CD4-positive, alpha-beta T cell treated with Interleukin-6 at 100 ng/mL for 8 hours (primary cell): ENCODE measurements around the gene KCTD6.

Experiments used
- DNase-seq: peaks from one replicate; pipeline ENCODE4 v3.0.0-alpha.2; 2020; ENCODE audit warnings: mixed read lengths, low spot score

The KCTD6 gene

DNA sequence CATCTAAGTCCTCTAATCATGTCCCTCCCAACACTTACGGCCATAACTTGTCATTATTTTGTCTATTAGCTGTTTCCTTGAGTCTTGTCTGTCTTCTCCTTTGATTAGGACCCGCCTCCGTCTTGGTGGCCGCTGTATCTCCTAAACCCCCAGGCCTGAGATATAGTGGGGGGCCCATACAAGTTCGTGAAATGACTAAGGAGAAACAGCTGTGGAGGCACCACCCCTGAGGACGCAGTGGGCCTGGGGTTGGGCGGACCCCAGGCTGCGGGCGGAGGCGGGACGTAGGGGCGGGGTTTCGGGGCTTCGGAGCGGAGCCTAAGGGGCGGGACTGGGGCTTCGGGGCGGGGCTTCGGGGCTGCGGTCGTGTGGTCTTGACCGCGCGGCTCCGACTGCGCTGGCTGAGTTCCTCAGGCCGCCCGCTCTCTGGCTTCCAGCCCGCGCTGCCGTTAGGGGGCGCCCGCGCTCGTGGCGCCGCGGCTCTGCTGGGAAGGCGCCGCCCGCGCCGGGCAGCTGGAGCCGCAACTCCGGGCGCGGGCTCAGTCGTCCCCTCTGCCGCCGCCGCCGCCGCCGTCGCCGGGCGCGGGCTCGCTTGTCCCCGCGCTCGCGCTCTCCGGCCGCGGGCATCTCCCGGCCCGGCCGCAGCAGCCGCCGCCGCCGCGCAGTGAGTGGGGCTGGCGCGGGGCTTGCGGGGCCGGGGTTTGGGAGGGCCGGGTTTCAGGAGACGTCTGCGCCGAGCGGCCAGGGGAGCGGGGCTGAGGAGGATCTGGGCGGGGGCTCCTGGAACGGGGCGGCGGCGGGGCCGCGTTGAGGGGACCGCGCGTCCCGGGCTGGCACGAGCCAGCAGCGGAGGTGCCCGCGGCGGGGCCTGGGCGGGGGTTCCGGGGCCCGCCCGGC is at the start of gene KCTD6:
KCTD6 (plus strand) TSS at position 591 of the 897 bp plus-strand sequence. CDS start 6,660 bp downstream, outside the sequence.
- peak; percentile 88 for DNase-seq

DNA sequence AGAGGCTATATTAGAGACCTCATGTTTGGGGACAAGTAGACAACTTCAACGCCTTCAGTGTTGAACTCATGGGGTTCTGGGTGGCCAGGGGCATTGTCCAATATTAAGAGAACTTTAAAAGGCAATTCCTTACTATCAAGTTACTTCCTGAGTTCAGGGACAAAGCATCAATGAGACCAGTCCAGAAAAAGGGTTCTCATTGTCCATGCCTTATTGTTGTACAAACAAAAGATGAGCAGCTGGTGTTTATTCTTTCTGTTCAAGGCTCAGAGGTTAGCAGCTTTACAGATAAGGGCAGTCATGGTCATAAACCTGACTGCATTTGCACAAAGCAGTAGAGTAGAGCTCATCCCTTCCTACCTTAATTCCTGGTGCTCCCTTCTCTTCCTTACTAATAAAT is 39.7 kb upstream of the KCTD6 start:
- no peak for DNase-seq

DNA sequence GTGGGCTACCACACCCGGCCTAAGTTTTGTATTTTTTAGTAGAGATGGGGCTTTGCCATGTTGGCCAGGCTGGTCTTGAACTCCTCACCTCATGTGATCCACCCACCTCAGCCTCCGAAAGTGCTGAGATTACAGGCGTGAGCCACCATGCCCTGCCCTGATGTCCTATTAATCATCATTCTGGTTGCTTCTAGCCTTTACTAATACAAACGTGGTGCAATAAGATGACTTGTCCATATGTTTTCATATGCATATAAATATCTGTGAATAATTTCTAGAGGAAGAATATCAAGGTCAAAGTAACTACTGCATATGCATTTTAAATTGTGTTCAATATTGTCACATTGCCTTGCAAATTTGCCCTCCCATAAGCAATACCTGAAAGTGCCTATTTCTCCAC is 32.7 kb upstream of the KCTD6 start:
- no peak for DNase-seq

DNA sequence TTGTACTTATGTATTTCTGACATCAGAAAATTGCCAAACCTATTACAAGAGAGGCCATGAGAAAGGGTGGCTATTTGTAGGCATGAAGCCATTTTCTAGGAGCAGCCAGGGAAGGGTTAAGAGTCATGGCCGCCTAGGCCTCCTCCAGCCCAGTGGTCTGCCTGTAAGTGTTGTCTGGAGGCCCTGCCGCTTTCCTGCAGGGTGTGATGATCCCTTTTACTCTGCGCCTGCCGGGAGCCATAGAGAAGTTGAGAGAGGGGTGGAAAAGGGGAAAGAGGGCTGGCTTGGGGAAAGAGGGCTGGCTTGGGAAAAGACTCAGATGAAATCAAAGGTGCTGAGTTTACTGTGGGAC is 29.1 kb upstream of the KCTD6 start:
- no peak for DNase-seq

DNA sequence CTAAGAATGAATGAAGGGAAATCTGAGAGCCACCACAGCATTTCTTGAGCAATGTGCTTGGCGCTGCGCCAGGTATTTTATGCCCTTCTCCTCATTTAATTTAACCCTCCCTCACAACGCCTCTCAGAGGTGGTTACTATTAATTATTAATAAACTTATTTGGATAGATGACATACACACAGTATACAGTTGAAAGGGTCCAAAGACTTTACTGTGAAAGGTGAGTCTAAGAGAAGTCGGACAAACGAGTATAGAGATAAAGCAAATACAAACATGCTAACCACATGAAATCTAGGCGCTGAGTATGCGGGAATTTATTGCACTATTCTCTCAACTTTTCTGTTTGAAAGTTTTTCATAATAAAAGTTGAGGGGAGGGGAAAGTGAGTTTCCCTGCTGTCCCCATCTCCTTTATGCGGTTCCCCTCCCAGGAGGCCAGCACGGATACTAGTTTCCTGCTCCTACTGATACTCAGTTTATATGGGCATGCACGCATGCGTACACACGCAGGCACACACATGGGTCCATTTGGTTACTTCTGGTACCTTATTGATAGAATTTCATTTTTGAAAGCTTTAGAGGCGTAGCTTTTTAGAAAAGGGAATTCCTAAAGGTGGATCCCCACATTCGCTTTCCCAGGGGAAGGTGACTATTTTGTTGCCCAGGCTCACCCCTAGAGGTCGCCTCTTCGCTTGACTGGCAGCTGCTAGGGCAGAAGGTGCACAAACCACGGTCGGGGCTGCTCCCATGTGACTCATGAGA is 28.5 kb upstream of the KCTD6 start:
- DNase-seq, result peak; percentile 77

DNA sequence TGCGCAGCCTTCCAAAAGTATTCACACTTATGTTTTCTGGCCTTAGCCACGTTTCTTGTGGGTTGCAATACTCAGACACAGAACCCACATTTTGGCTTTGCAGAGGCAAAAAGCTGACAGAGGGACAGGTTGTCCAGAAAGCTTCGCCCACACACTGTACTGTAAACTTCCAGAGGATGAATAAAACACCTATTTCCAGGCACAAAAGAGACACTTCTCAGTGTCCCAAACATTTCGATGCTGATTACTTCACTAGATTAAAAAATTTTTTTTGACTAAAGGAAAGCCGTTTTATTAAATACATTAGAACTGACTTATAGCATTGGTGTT is 28.0 kb upstream of the KCTD6 start:
- no peak for DNase-seq

DNA sequence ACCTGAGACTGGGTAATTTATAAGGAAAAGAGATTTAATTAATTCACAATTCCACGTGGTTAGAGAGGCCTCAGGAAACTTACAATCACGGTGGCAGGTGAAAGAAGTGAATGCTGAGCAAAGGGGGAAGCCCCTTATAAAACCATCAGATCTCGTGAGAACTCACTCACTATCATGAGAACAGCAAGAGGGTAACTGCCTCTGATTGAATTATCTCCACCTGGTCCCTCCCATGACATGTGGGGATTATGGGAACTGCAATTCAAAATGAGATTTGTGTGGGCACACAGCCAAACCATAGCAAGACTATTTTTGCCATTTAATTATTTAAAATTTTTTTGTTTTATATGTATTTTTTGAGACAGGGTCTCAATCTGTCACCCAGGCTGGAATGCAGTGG is 27.0 kb upstream of the KCTD6 start:
- no peak for DNase-seq

DNA sequence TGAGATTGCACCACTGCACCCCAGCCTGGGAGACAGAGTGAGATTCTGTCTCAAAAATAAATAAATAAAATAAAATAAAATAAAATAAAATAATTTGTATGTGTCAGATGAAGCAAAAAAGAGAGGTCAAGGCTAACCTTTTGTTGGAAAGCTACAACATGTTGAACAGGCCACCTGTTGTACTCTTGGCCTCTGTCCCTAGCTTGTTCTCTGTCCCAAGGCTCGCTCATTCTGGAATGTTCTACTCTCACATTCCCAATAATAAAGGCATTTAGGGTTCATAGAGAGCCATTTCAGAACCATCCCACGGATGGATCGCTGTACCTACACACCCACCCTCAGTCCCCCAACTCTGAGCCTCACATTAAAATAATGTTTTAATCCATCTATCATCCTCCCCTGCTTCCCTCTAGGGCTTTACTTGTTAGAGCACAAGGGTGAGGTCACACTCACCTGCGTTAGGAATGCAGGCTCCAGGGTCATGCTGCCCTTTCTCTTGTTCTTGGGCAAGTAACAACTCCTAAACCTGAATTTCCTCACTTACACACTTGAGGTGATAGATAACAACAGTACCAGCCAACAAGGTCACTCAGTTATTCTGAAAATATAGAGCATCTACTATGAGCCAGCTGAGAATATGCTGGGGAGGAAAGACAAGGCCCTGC is 24.9 kb upstream of the KCTD6 start:
- no peak for DNase-seq

DNA sequence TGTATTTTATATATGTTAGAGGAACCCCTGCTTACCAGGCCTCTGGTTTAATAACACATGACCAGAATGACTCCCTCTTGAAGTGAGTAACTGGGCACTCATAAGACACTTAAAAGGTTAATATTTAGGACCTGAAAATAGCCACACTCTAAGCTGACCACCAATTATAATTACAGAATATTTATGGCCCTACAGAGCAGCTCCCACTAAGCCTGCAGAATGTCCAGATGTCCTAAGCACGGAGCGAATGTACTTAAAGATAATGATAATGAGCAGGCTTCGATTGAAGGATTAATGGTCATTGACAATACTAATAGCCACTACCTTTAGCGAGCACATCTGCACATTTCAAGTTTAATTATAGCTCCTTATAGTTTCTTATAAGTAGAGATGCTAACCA is 22.8 kb upstream of the KCTD6 start:
- no peak for DNase-seq

DNA sequence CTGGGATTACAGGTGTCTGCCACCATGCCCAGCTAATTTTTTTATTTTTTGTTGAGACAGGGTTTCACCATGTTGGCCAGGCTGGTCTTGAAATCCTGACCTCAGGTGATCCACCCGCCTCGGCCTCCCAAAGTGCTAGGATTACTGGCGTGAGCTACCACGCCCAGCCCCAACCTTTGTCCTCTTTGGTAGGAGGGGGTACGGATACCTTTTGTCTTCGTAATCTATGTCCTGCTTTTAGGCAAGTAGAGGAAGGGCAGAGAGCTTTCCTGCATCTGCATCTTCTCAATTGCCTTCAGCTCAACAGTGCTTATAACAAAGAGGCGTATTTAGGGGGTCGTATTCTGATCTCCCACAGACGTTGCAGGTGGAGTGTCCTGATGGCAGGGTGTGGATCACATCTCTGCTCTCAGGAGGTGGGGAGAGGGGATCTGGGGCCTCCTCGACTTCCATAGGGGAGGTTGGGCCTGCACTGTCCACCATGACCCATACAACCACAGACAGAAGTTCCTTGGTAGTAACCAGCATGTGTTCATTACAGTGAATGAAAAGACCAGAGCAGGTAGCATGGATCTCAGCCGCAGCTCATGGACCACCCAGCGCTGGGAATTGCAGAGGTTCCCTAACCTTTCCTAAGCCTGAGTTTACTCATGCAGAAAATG is 21.4 kb upstream of the KCTD6 start:
- no peak for DNase-seq

DNA sequence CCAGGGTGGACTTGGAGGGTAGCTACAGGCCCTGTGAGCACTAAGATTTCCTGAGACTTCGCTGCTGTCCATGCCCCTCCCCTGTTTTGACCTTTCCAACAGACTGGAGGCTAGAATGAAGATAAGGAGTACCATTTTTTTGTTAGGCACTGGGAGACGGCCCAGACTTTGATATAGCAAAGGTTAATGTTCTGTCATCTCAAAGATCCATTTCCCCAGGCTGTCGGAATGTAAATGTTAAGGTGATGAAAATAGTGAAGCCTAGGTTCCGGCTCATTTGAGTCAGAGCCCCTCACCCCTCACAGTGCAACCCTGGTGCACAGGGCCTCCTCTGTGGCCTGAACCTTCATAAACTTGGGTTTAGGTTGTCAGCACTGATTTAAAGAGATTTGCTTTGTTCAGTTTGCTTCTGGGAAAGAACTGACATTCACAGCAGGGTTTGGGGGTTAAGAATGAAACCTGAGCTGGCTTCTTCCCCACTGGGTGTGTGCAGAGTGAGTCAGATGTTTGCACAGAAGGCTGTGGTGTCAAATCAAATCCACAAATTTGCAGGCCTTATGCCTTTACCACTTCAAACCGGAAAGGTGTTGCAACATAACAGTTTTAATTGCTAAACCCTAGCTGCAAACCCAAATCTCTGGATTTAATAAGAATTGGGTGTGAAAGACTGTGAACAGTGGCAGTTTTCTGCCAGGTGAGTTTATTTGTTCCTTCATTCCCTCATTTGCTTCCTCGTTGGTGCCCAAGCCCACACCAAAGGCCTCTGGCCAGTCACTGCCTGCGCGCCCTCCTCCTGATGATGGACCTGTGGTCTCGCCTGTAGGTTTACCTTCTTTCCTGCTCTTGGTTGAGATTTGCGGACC is 20.6 kb upstream of the KCTD6 start:
- DNase-seq, result peak; percentile 69

DNA sequence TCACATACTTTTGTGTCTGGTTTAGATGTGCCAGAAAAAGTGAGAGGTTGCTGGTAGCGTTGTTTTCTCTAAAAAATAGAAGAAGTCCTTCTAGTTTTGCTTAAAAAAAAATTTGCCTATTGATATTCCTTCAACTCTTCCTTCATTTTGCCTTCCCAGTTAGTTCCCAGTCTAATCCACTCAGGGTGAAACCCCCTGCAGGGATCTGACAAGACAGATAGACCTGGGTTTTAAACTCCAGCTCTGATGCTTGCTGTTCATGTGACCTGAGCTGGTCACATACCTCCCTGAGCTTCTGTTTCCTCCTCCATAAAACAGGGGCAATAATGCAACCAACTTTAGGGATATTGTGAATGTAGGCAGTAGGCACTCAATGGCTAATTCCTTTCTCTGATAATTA is 18.6 kb upstream of the KCTD6 start:
- DNase-seq, result no peak

DNA sequence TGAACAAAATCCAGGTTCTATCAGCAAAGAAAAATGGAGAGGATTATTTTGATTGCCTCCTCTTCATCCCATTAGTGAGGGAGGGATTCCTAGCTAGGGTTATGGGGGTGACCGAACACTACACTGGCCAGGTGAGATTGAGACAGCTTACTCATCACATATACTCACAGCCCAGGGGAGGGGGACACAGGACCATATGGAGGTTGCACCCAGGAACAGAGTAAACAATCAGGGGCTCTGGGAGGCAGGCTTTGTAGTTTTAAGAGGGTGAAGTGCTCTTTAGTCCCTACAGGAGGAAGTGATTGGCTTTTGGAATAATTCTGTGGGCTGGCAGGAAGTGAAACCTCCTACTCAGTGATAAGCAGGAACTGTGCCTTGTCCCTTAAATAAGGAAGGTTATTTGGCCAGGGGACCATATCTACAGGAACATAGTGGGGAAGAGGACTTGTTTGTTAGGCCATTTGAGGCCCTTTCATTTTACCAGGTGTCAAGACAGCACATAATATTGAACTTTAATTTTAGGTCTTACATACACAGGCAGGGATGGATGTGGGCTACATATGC is 17.5 kb upstream of the KCTD6 start:
- DNase-seq, result no peak

DNA sequence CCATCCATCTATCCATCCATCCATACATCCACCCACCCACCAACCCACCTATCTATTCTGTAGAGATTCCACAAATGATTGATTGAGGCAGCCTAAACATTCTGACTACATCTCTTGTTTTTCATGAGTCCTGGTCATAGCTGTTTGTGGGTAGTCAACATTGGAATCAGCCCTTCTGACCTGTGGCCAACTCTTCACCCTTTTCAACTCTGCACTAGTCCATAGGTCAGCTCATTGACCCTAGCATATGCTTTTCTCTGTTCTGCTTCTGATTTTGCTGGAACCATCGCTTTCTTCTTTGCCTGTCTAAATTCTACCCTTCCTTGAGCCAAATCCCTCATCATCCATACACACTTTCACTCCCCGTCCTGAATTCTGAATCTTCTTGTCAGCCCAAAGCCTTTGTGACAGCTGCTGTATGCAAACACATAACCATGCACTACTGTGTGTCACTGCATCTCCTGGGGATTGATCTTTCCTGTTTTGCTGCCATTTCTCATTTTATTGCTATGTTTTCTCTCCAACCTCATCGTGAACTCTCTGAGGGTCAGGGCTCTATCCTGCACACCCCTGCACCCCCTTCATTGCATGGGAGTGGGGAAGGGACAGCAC is 16.8 kb upstream of the KCTD6 start:
- no peak for DNase-seq

DNA sequence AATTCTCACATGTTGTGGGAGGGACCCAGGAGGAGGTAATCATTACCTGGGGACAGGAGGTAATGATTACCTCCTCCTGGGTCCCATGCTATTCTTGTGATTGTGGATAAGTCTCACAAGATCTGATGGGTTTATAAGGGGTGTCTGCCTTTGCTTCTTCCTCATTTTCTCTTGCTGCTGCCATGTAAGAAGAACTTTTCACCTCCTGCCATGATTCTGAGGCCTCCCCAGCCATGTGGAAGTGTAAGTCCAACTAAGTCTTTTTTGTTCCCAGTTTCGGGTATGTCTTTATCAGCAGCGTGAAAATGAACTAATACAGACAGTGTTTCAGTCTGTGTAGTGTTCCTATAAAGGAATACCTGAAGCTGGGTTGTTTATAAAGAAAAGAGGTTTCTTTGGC is 13.1 kb upstream of the KCTD6 start:
- no peak for DNase-seq

DNA sequence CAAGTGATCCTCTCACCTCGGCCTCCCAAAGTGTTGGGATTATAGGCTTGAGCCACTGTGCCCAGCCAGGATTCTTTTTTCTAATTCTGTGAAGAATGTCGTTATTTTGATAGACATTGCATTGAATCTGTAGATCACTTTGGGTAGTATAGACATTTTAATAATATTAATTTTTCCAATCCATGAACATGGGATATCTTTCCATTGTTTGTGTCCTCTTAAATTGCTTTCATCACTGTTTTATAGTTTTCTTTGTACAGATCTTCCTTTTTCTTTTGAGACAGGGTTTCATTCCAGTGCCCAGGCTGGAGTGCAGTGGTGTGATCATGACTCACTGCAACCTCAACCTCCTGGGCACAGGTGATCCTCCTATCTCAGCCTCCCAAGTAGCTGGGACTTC is 11.6 kb upstream of the KCTD6 start:
- no peak for DNase-seq

DNA sequence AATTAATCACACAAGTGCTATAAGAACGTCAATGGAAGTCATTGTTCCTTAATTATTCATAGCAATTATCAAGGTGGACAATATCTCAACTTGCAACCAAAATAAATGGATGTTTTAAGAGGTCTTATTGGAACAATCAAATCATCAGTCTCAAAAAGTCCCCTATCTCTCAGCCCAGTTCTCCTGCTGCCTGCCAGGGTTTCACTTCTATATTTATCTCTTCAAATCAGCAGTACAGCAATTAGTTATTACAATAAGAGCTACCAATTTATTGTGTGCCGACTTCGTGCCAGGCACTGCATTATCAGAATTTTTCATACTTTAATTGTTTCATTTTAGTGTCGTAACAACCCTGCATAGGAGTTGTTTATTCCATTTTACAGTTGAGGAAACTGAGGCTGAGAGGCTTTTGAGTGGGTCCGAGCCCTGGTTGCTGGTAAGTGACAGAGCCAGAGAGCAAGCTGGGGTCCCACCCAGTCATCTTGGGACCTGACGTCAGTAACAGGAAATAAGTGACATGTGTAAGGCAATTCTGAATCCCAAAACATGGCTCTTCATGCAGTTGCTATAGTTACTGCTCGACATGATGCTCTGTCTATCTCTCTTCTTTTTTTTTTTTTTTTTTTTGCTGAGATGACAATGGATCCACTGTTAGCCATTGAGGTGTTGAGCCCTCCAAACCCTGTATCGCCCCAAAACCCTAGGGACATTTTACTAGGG is 8.8 kb upstream of the KCTD6 start:
- DNase-seq, result no peak

DNA sequence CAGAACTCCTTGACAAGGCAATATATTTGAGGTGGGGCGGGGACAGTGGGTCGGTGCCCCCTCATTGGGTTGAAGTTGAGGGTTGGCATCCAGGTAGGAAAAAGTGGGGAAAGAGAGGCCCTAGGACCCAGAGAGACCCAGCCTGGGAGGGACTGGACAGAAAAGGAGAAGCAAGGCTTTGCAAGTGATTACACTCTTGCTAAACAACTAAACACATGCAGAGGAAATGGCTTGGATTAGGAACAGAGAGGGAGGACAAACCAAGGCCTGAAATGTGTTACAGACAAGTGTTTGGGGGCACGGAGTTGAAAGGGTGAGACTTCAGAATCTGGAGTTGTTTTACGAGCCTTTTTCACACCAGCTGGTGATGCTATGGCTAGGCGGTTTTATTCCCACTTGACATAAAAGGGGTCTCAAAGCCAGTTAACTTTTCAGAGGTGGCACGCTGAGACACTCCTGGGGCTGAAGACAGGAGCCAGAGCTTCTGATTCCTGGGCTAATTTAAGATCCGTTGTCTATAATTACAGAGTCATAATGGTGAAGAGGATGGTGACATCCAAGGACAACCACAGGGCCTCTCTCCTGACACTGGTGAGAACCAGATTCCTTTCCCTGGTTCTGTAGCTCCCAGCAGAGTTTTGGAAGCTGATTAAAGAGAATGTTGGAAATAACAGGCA is 7.7 kb upstream of the KCTD6 start:
- DNase-seq, result no peak

DNA sequence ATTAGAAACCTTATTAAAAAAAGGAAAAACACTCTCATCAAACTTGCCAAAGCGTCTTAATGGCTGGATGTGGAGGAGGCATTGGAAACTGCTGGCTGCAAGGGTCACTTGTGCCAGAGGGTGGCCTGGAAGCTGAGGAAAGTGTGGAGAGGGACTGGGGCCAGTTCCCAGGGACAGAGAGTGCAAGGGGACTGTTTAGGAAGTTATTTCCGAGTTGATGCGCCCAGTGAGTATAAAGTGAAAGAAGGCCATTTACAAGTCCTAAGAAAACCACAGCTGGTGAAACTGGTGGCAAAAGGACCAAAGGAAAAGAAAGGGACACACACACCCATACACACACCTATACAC is 7.2 kb upstream of the KCTD6 start:
- DNase-seq, result no peak
